Fibroblast of lung (primary cell): Measurements from ENCODE around the gene RNF217.

Experiments
- CTCF ChIP-seq, 2 donors: IDR thresholded peaks in 1 of 2; conservative IDR thresholded peaks in 1 of 2; 1 replicate in 1 of 2; 2 replicates in 1 of 2; pipeline ENCODE4 v1.5.1; 2011 to 2012; ENCODE audit warnings: low read length in 2 of 2, control low read depth in 1 of 2, inconsistent platforms in 1 of 2, low read depth in 1 of 2, mild to moderate bottlenecking in 1 of 2
- EZH2 ChIP-seq: IDR thresholded peaks from 2 replicates; pipeline ENCODE4 v1.5.1; 2012; ENCODE audit warnings: low read length, control low read depth, mild to moderate bottlenecking; ENCODE audit errors: missing control alignments

GRCh38 chr6:125116710-125117109 lies 154.5 kb downstream of the RNF217 start:
- TF ChIP-seq CTCF (conservative IDR thresholded peaks at IDR 0.05 in 1 of 2, IDR thresholded peaks at IDR 0.05 in 1 of 2; ENCODE audit: low read depth in 1 of 2, low read length in 2 of 2) (no peak), EZH2 (no peak)
